Activated gamma-delta T cell treated with Interleukin-2 at 50 U/mL for 16 hours (primary cell): ENCODE data around the gene SPTB.
A peak's percentile ranks its signal among the peaks of the same experiment; 100 is the strongest.

Source experiments
- DNase-seq: peaks from one replicate; pipeline ENCODE4 v3.0.0-alpha.2; 2020

The SPTB gene

GRCh38 chr14:64704143-64704742, 175.5 kb downstream of the SPTB start, which contains the start of gene PLEKHG3:
Gene PLEKHG3, plus strand, starts transcription at chr14:64704424. Its CDS starts 23,208 bp downstream, at chr14:64727632.
- peak; percentile 40 for DNase-seq

GRCh38 chr14:64703395-64704142, 176.1 kb downstream of the SPTB start:
- DNase-seq: no peak

- DNase-seq: peak; percentile 20
Measured at GRCh38 chr14:64702493-64703394, 177.0 kb downstream of the SPTB start.

GRCh38 chr14:64701660-64702059, 178.0 kb downstream of the SPTB start:
- no peak for DNase-seq

- no peak for DNase-seq
Measured at GRCh38 chr14:64700894-64701293, 178.8 kb downstream of the SPTB start.

- no peak for DNase-seq
Measured at GRCh38 chr14:64700290-64700689, 179.4 kb downstream of the SPTB start.

- DNase-seq: no peak
Measured at GRCh38 chr14:64698903-64699302, 180.8 kb downstream of the SPTB start.

GRCh38 chr14:64696355-64696857, 183.3 kb downstream of the SPTB start:
- DNase-seq: peak; percentile 19
